ENCODE measurements around the gene AGAP2. TPM values are rescaled to one million over a fixed set of nuclear protein-coding genes. Genes with fewer than 3 reads are reported as not detected.

The AGAP2 gene
- total RNA-seq, 1 experiment from 2014 or later = 5.3 TPM

- H3K4me1 Mint-ChIP-seq = peaks cover 4% of the 10 kb centered on the region in 2 experiments; a peak in 3 of 4 replicates
- H2BK120ac ChIP-seq (ENCODE audit: low read depth, low read length, poor library complexity, severe bottlenecking) = no peak overlapping the region
- H3K27me3 ChIP-seq (ENCODE audit: insufficient read depth, low read length) = no peaks in the 10 kb centered on the region; the same call in 1 of the 2 replicates
- peaks cover 3% of the 10 kb centered on the region for H3K23me2 ChIP-seq (ENCODE audit: insufficient read length, low read depth, low read length, poor library complexity, severe bottlenecking)
- no peaks in the 10 kb centered on the region for H3K79me1 ChIP-seq (ENCODE audit: insufficient read depth, low read depth, low read length, poor library complexity, severe bottlenecking)
- H3K4me3 Mint-ChIP-seq = no peak overlapping the region
- peaks cover 14 to 49% (median 23%) of the 10 kb centered on the region in 3 experiments for H3K36me3 Mint-ChIP-seq (ENCODE audit: insufficient read depth in 1 of 3, low read depth in 3 of 3)
- H2AFZ ChIP-seq (ENCODE audit: low read length) = no peak overlapping the region
- H3K4me2 ChIP-seq (ENCODE audit: insufficient read depth, insufficient read length, low read length) = no peak overlapping the region
- H3K27me3 Mint-ChIP-seq (ENCODE audit: low read depth) = peaks cover 27% of the 10 kb centered on the region
- H3K27ac Mint-ChIP-seq = no peak overlapping the region
- WGBS (ENCODE audit: extremely low coverage, insufficient read length, low lambda C conversion rate) = no CpG with 5 or more reads among the region's 11 CpGs
- H2BK5ac ChIP-seq (ENCODE audit: insufficient read length, low read length) = no peak overlapping the region
- H4K5ac ChIP-seq (ENCODE audit: insufficient read length, low read depth, low read length) = no peak overlapping the region
- H3K79me2 ChIP-seq (ENCODE audit: insufficient read depth, low read length) = no peaks in the 10 kb centered on the region
- no peaks in the 10 kb centered on the region for H4K20me1 ChIP-seq (ENCODE audit: control insufficient read depth, insufficient read depth, insufficient read length)
- no peak for DNase-seq
- H3K4me1 ChIP-seq (ENCODE audit: insufficient read depth, low read length) = no peaks in the 10 kb centered on the region
- no peak overlapping the region for H2BK12ac ChIP-seq (ENCODE audit: insufficient read length, low read depth, low read length)
- no peak overlapping the region for H2BK20ac ChIP-seq (ENCODE audit: low read depth, low read length, poor library complexity, severe bottlenecking)
- H3K4ac ChIP-seq (ENCODE audit: low read depth, low read length) = no peak overlapping the region
- no peaks in the 10 kb centered on the region for H3K9me3 Mint-ChIP-seq
- no peak overlapping the region for H2BK15ac ChIP-seq (ENCODE audit: low read depth, low read length)
- no peak overlapping the region for H3K9ac ChIP-seq (ENCODE audit: extremely low read depth, insufficient read length, low read length)
- no peak overlapping the region for H3T11ph ChIP-seq (ENCODE audit: low read length)
- no peak overlapping the region for H3K27ac ChIP-seq (ENCODE audit: insufficient read length, low read depth, low read length)
- no peak overlapping the region for H4K91ac ChIP-seq (ENCODE audit: insufficient read length, low read depth, low read length)
- no peak overlapping the region for H2AK5ac ChIP-seq (ENCODE audit: insufficient read length, low read length)
- H3K9me3 ChIP-seq (ENCODE audit: control insufficient read depth, low read depth, low read length) = no peaks in the 10 kb centered on the region
- H3K14ac ChIP-seq (ENCODE audit: insufficient read depth, low read length) = no peak overlapping the region
- no peak overlapping the region for H3K18ac ChIP-seq (ENCODE audit: insufficient read length, low read depth, low read length)
- no peak overlapping the region for H4K8ac ChIP-seq (replicated peaks; ENCODE audit: insufficient read length, low read depth, low read length)
- no peak overlapping the region for H3K23ac ChIP-seq (ENCODE audit: insufficient read length, low read depth, low read length)
- TF ChIP-seq CTCF (conservative IDR thresholded peaks at IDR 0.05) = no peak
- no peak overlapping the region for H3K56ac ChIP-seq (ENCODE audit: insufficient read length, low read depth, low read length)
Measured at GRCh38 chr12:57720606-57721595, 17.6 kb downstream of the AGAP2 start.

All from H9 (cell line).